GM23338 (cell line): ENCODE measurements around the gene DRICH1. TPM values are rescaled to one million over a fixed set of nuclear protein-coding genes. Genes with fewer than 3 reads are reported as not detected.

Experiments
- ATAC-seq: fragments of 200-7000 bp; cut with Tn5 transposase; 3 replicates; pipeline ENCODE4 v1.9.1; 2020
- DNase-seq: peaks from one replicate; pipeline ENCODE4 v3.0.0-alpha.2; 2015; ENCODE audit warnings: low spot score
- H2AFZ ChIP-seq: fragments of 200-600 bp; sonication (generic); 2 replicates; pipeline ENCODE4 v1.8.0; 2016; ENCODE audit warnings: antibody characterized with exemption, mild to moderate bottlenecking, moderate library complexity
- H3F3A ChIP-seq: fragments of 200-600 bp; sonication (generic); replicated peaks from 2 replicates; pipeline ENCODE4 v1.8.0; 2017; ENCODE audit warnings: antibody characterized with exemption, mixed run types, low read depth
- H3K27ac ChIP-seq: fragments of 200-600 bp; sonication (generic); 2 replicates; pipeline ENCODE4 v1.6.1; 2016; ENCODE audit warnings: low read depth
- H3K27me3 ChIP-seq: fragments of 200-600 bp; sonication (generic); 2 replicates; pipeline ENCODE4 v1.8.0; 2016; ENCODE audit warnings: mild to moderate bottlenecking, mixed run types, moderate library complexity; ENCODE audit not compliant: insufficient read depth
- H3K36me3 ChIP-seq: fragments of 200-600 bp; sonication (generic); 2 replicates; pipeline ENCODE4 v1.8.0; 2016; ENCODE audit warnings: mild to moderate bottlenecking; ENCODE audit not compliant: insufficient read depth
- H3K4me1 ChIP-seq: fragments of 200-600 bp; sonication (generic); 2 replicates; pipeline ENCODE4 v1.8.0; 2016; ENCODE audit warnings: mild to moderate bottlenecking, moderate library complexity; ENCODE audit not compliant: insufficient read depth
- H3K4me2 ChIP-seq: fragments of 200-600 bp; sonication (generic); 2 replicates; pipeline ENCODE4 v1.7.1; 2017; ENCODE audit warnings: mixed run types
- H3K4me3 ChIP-seq: fragments of 200-600 bp; sonication (generic); 2 replicates; pipeline ENCODE4 v1.6.1; 2016; ENCODE audit warnings: mixed run types
- H3K79me2 ChIP-seq: fragments of 200-600 bp; sonication (generic); replicated peaks from 2 replicates; pipeline ENCODE4 v1.8.0; 2017; ENCODE audit warnings: mild to moderate bottlenecking; ENCODE audit not compliant: insufficient read depth
- H3K9me2 ChIP-seq: fragments of 200-600 bp; sonication (generic); 2 replicates; pipeline ENCODE4 v1.8.0; 2017; ENCODE audit not compliant: insufficient read depth
- H4K20me1 ChIP-seq: fragments of 200-600 bp; sonication (generic); replicated peaks from 2 replicates; pipeline ENCODE4 v1.8.0; 2017; ENCODE audit warnings: mild to moderate bottlenecking; ENCODE audit not compliant: insufficient read depth
- H3K27ac Mint-ChIP-seq: 2 replicates; pipeline ENCODE4 v1.8.0; 2020; ENCODE audit warnings: inconsistent platforms, mild to moderate bottlenecking, moderate library complexity, mixed read lengths
- H3K27me3 Mint-ChIP-seq: 3 replicates; pipeline ENCODE4 v1.8.0; 2022; ENCODE audit warnings: low read depth, mild to moderate bottlenecking, moderate library complexity, mixed read lengths, inconsistent platforms; ENCODE audit not compliant: insufficient read depth, poor library complexity
- H3K36me3 Mint-ChIP-seq: 3 replicates; pipeline ENCODE4 v1.8.0; 2021; ENCODE audit warnings: low read depth, mild to moderate bottlenecking, inconsistent platforms, moderate library complexity, mixed read lengths
- H3K4me1 Mint-ChIP-seq: 3 replicates; pipeline ENCODE4 v1.8.0; 2020; ENCODE audit warnings: mild to moderate bottlenecking, inconsistent platforms, mixed read lengths
- H3K4me3 Mint-ChIP-seq: 3 replicates; pipeline ENCODE4 v1.8.0; 2021; ENCODE audit warnings: moderate library complexity, mild to moderate bottlenecking, inconsistent platforms, mixed read lengths
- H3K9me3 Mint-ChIP-seq: 3 replicates; pipeline ENCODE4 v1.8.0; 2020; ENCODE audit warnings: moderate library complexity, mild to moderate bottlenecking, inconsistent platforms, mixed read lengths
- CREB1 ChIP-seq: fragments of 250-450 bp; sonication (Bioruptor Pico); IDR thresholded peaks from 2 replicates; pipeline ENCODE4 v1.5.0; 2020; ENCODE audit warnings: low read depth, mild to moderate bottlenecking, moderate library complexity
- EZH2 ChIP-seq: fragments of 200-600 bp; sonication (generic); IDR thresholded peaks from one replicate; pipeline ENCODE4 v1.8.0; 2017; ENCODE audit warnings: antibody characterized with exemption, mild to moderate bottlenecking, low read depth; ENCODE audit not compliant: unreplicated experiment
- EZH2phosphoT487 ChIP-seq: fragments of 200-600 bp; sonication (generic); IDR thresholded peaks from one replicate; pipeline ENCODE4 v1.8.1; 2018; ENCODE audit warnings: antibody characterized with exemption; ENCODE audit not compliant: unreplicated experiment
- POLR2AphosphoS5 ChIP-seq: IDR thresholded peaks from 2 replicates; pipeline ENCODE4 v1.6.1; 2016; ENCODE audit warnings: antibody characterized with exemption, low read depth
- REST ChIP-seq: IDR thresholded peaks from one replicate; pipeline ENCODE4 v1.6.1; 2018; ENCODE audit warnings: antibody characterized with exemption; ENCODE audit not compliant: unreplicated experiment
- ZNF114 ChIP-seq: fragments of 250-450 bp; sonication (Bioruptor Pico); IDR thresholded peaks from 2 replicates; pipeline ENCODE4 v1.5.0; 2020; ENCODE audit warnings: mild to moderate bottlenecking, moderate library complexity
- ZNF331 ChIP-seq: fragments of 250-450 bp; sonication (Bioruptor Pico); IDR thresholded peaks from 2 replicates; pipeline ENCODE4 v1.5.0; 2020; ENCODE audit warnings: low read depth, mild to moderate bottlenecking, moderate library complexity
- ZNF462 ChIP-seq: fragments of 250-450 bp; sonication (Bioruptor Pico); IDR thresholded peaks from 2 replicates; pipeline ENCODE4 v1.5.0; 2020; ENCODE audit warnings: mild to moderate bottlenecking, moderate library complexity
- polyA plus RNA-seq: library from polyadenylated mRNA; unstranded; fragments of >200 nt; fragmentation: Nextera tagmentation; extraction: Ambion mirVana; gene quantifications from 2 replicates; pipeline ENCODE4 v1.2.1, GENCODE V29; 2016
- total RNA-seq: library from RNA; depleted of rRNA; stranded (reverse); fragments of >200 nt; shearing (Covaris generic); gene quantifications from 2 replicates; pipeline ENCODE4 v1.2.3, GENCODE V29; 2014
- TF ChIP-seq, protein P1 (sequence below), 2 experiments: fragments of 200-600 bp in 1 of 2; sonication (generic) in 1 of 2; conservative IDR thresholded peaks; 2 replicates each; pipeline versions ENCODE4 v1.5.1 to v1.6.1; 2016 to 2017; ENCODE audit warnings: antibody characterized with exemption in 2 of 2, low read depth in 2 of 2, mild to moderate bottlenecking in 2 of 2, moderate library complexity in 1 of 2

DRICH1 gene
- total and polyA plus RNA-seq, 2 experiments from 2014 or later, result not detected

- no peaks in the 10 kb centered on the region for H3K27me3 ChIP-seq
- H3K36me3 ChIP-seq, result no peaks in the 10 kb centered on the region
- H3K9me2 ChIP-seq, result no peaks in the 10 kb centered on the region
- no peak for TF ChIP-seq ZNF331
- TF ChIP-seq CREB1, result no peak
- no peak for TF ChIP-seq POLR2AphosphoS5
- TF ChIP-seq EZH2, result no peak
- no peak for TF ChIP-seq ZNF114 (CRISPR knock-in tag)
- TF ChIP-seq, protein P1, sequence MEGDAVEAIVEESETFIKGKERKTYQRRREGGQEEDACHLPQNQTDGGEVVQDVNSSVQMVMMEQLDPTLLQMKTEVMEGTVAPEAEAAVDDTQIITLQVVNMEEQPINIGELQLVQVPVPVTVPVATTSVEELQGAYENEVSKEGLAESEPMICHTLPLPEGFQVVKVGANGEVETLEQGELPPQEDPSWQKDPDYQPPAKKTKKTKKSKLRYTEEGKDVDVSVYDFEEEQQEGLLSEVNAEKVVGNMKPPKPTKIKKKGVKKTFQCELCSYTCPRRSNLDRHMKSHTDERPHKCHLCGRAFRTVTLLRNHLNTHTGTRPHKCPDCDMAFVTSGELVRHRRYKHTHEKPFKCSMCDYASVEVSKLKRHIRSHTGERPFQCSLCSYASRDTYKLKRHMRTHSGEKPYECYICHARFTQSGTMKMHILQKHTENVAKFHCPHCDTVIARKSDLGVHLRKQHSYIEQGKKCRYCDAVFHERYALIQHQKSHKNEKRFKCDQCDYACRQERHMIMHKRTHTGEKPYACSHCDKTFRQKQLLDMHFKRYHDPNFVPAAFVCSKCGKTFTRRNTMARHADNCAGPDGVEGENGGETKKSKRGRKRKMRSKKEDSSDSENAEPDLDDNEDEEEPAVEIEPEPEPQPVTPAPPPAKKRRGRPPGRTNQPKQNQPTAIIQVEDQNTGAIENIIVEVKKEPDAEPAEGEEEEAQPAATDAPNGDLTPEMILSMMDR (conservative IDR thresholded peaks at IDR 0.05; ENCODE audit: low read depth in 2 of 2), result no peak
- TF ChIP-seq REST, result no peak
- TF ChIP-seq ZNF462 (CRISPR knock-in tag), result no peak
- TF ChIP-seq EZH2phosphoT487, result no peak
- H3K4me3 ChIP-seq, result no peak overlapping the region
- no peaks in the 10 kb centered on the region for H4K20me1 ChIP-seq
- no peaks in the 10 kb centered on the region; the same call in 2 of the 3 replicates for H3K36me3 Mint-ChIP-seq
- H3K27ac ChIP-seq, result no peak overlapping the region
- ATAC-seq, result no peak
- no peak overlapping the region for H3K27ac Mint-ChIP-seq
- H3K4me1 Mint-ChIP-seq, result no peaks in the 10 kb centered on the region
- no peaks in the 10 kb centered on the region for H3F3A ChIP-seq
- peaks cover 17% of the 10 kb centered on the region for H3K27me3 Mint-ChIP-seq
- no peaks in the 10 kb centered on the region for H3K4me1 ChIP-seq
- H3K9me3 Mint-ChIP-seq, result no peaks in the 10 kb centered on the region; the same call in 2 of the 3 replicates
- no peak overlapping the region for H3K4me3 Mint-ChIP-seq
- no peak overlapping the region for H2AFZ ChIP-seq
- H3K4me2 ChIP-seq, result no peak overlapping the region
- DNase-seq, result no peak
- no peaks in the 10 kb centered on the region for H3K79me2 ChIP-seq
These were observed 7.5 kb upstream of the DRICH1 start for GRCh38 chr22:23639661-23640060.
